Loucy (cell line): ENCODE results near the gene GNPAT.

Source experiments
- H2AFZ ChIP-seq: fragments of 200-600 bp; sonication (generic); 2 replicates; pipeline ENCODE4 v1.6.0; 2016; ENCODE audit warnings: antibody characterized with exemption, mild to moderate bottlenecking, low read length, moderate library complexity
- H3F3A ChIP-seq: fragments of 200-600 bp; 2 replicates; pipeline ENCODE4 v1.6.0; 2016; ENCODE audit warnings: antibody characterized with exemption, low read depth, mild to moderate bottlenecking
- H3K27me3 ChIP-seq: fragments of 200-600 bp; sonication (generic); 2 replicates; pipeline ENCODE4 v1.6.1; 2014; ENCODE audit warnings: low read length, mild to moderate bottlenecking; ENCODE audit not compliant: insufficient read depth, poor library complexity, severe bottlenecking
- H3K36me3 ChIP-seq: fragments of 200-600 bp; sonication (generic); 2 replicates; pipeline ENCODE4 v1.6.1; 2016; ENCODE audit warnings: low read length; ENCODE audit not compliant: insufficient read depth
- H3K4me1 ChIP-seq: fragments of 200-600 bp; sonication (generic); 2 replicates; pipeline ENCODE4 v1.5.1; 2014; ENCODE audit warnings: low read length, mild to moderate bottlenecking; ENCODE audit not compliant: insufficient read depth, poor library complexity, severe bottlenecking
- H3K4me2 ChIP-seq: fragments of 200-600 bp; sonication (generic); 2 replicates; pipeline ENCODE4 v1.6.0; 2014; ENCODE audit warnings: antibody characterized with exemption, low read length, low read depth, mild to moderate bottlenecking; ENCODE audit not compliant: poor library complexity, severe bottlenecking
- H3K4me3 ChIP-seq: fragments of 200-600 bp; sonication (generic); 2 replicates; pipeline ENCODE4 v1.5.1; 2014; ENCODE audit warnings: low read length, mild to moderate bottlenecking, mixed read lengths; ENCODE audit not compliant: poor library complexity, severe bottlenecking
- H3K79me2 ChIP-seq: fragments of 200-600 bp; sonication (generic); 2 replicates; pipeline ENCODE4 v1.6.1; 2014; ENCODE audit warnings: low read length; ENCODE audit not compliant: insufficient read depth
- H3K9ac ChIP-seq: fragments of 200-600 bp; sonication (generic); 2 replicates; pipeline ENCODE4 v1.6.0; 2014; ENCODE audit warnings: mild to moderate bottlenecking, low read depth, low read length, moderate library complexity; ENCODE audit not compliant: poor library complexity, severe bottlenecking
- H3K9me2 ChIP-seq: fragments of 200-600 bp; sonication (generic); replicated peaks from 2 replicates; pipeline ENCODE4 v1.6.1; 2016; ENCODE audit warnings: low read depth, low read length, mixed read lengths
- H3K9me3 ChIP-seq: fragments of 200-600 bp; sonication (generic); 2 replicates; pipeline ENCODE4 v1.6.1; 2014; ENCODE audit warnings: mild to moderate bottlenecking, antibody characterized with exemption, low read length, low read depth; ENCODE audit not compliant: insufficient read depth
- H4K20me1 ChIP-seq: fragments of 200-600 bp; sonication (generic); 2 replicates; pipeline ENCODE4 v1.6.0; 2014; ENCODE audit warnings: antibody characterized with exemption, low read length, mild to moderate bottlenecking; ENCODE audit not compliant: insufficient read depth, poor library complexity, severe bottlenecking
- CTCF ChIP-seq: fragments of 200-600 bp; sonication (generic); conservative IDR thresholded peaks from 2 replicates; pipeline ENCODE4 v1.5.1; 2014; ENCODE audit warnings: mild to moderate bottlenecking, antibody characterized with exemption, low read length
- EZH2phosphoT487 ChIP-seq: fragments of 200-600 bp; IDR thresholded peaks from 2 replicates; pipeline ENCODE4 v1.6.1; 2018; ENCODE audit warnings: antibody characterized with exemption, mild to moderate bottlenecking, moderate library complexity, borderline replicate concordance

GNPAT gene

GRCh38 chr1:231219422-231220401 lies 21.3 kb upstream of the GNPAT start:
- H3K9ac ChIP-seq, result no peak overlapping the region
- no peaks in the 10 kb centered on the region for H3F3A ChIP-seq
- H3K79me2 ChIP-seq, result no peaks in the 10 kb centered on the region
- peaks cover 10% of the 10 kb centered on the region; the same call in 1 of the 2 replicates for H3K36me3 ChIP-seq
- no peak overlapping the region for H2AFZ ChIP-seq
- no peak overlapping the region for H3K4me2 ChIP-seq
- H3K27me3 ChIP-seq, result no peaks in the 10 kb centered on the region
- H3K4me3 ChIP-seq, result no peak overlapping the region
- H3K9me2 ChIP-seq, result no peaks in the 10 kb centered on the region
- H4K20me1 ChIP-seq, result no peaks in the 10 kb centered on the region
- no peaks in the 10 kb centered on the region for H3K9me3 ChIP-seq
- TF ChIP-seq CTCF, result no peak
- TF ChIP-seq EZH2phosphoT487, result no peak
- H3K4me1 ChIP-seq, result no peaks in the 10 kb centered on the region

DNA sequence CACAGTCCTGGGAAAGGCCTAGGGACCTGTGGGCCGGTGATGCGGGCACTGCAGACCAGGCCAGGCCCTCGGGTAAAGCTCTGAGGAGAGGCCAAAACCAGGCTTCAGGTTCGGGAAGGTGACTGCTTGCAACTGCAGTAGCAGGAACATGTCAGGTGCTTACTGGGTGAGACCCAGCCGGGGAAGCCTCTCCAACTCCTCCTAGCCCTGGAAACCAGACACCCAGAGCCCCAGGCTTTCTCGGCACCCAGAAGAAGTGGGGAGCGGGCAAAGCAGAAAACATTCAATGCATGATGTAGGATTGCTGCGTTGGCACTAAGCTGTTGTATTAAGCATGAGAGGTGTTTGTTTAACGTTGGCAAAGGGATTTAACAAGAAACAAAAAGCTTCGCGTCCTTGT lies 20.2 kb upstream of the GNPAT start:
- Histone ChIP-seq H3K4me3 (no peak overlapping the region), H3K27me3 (no peaks in the 10 kb centered on the region), H3K9me3 (no peaks in the 10 kb centered on the region), H3K79me2 (no peaks in the 10 kb centered on the region), H4K20me1 (no peaks in the 10 kb centered on the region), H3K36me3 (peaks cover 21% of the 10 kb centered on the region; the same call in 1 of the 2 replicates), H3K4me1 (no peaks in the 10 kb centered on the region), H3K9ac (no peak overlapping the region), H3F3A (no peaks in the 10 kb centered on the region), H3K9me2 (no peaks in the 10 kb centered on the region), H2AFZ (no peak overlapping the region), H3K4me2 (no peak overlapping the region)
- TF ChIP-seq EZH2phosphoT487 (no peak), CTCF (no peak)

GRCh38 chr1:231226156-231226555 lies 14.9 kb upstream of the GNPAT start:
- Histone ChIP-seq H3K9me2 (no peaks in the 10 kb centered on the region), H2AFZ (no peak overlapping the region), H3K36me3 (peaks cover 39% of the 10 kb centered on the region; the same call in 1 of the 2 replicates), H3F3A (no peaks in the 10 kb centered on the region), H3K4me3 (no peak overlapping the region), H3K9me3 (no peaks in the 10 kb centered on the region), H4K20me1 (no peaks in the 10 kb centered on the region), H3K9ac (no peak overlapping the region), H3K27me3 (no peaks in the 10 kb centered on the region), H3K4me1 (no peaks in the 10 kb centered on the region), H3K79me2 (no peaks in the 10 kb centered on the region), H3K4me2 (no peak overlapping the region)
- TF ChIP-seq EZH2phosphoT487, result no peak
- no peak for TF ChIP-seq CTCF
